Stimulated activated naive CD4-positive, alpha-beta T cell treated with Interleukin-2 at 50 U/mL for 16 hours (primary cell): Measurements from ENCODE around the gene ZBTB32.
"Not testable (repeated sequence)": the region's sequence is repeated elsewhere in the genome, so short reads cannot be mapped to it uniquely, and the experiment has no call there.

ENCODE experiments used
- DNase-seq: peaks from one replicate; lab custom pipeline; 2025; lab: John Stamatoyannopoulos, UW

Gene ZBTB32

GRCh38 chr19:35721374-35721773 is 17.0 kb downstream of the ZBTB32 start:
- no peak for DNase-seq

GRCh38 chr19:35722461-35722860 is 18.1 kb downstream of the ZBTB32 start:
- DNase-seq: no peak

- no peak for DNase-seq
Observed at GRCh38 chr19:35722897-35723296, 18.5 kb downstream of the ZBTB32 start.

GRCh38 chr19:35723671-35724070 is 19.3 kb downstream of the ZBTB32 start:
- no peak for DNase-seq

GRCh38 chr19:35724132-35724531 is 19.8 kb downstream of the ZBTB32 start:
- DNase-seq: not testable (repeated sequence)

- no peak for DNase-seq
Observed at GRCh38 chr19:35724560-35724959, 20.2 kb downstream of the ZBTB32 start.

GRCh38 chr19:35725216-35725861 is 21.0 kb downstream of the ZBTB32 start:
- DNase-seq: no peak

- DNase-seq: no peak
Observed at GRCh38 chr19:35727053-35727955, 22.9 kb downstream of the ZBTB32 start.

GRCh38 chr19:35727956-35728706 is 23.8 kb downstream of the ZBTB32 start:
- DNase-seq: no peak

GRCh38 chr19:35729021-35729420 is 24.7 kb downstream of the ZBTB32 start:
- DNase-seq: no peak

GRCh38 chr19:35729763-35730162 is 25.4 kb downstream of the ZBTB32 start:
- DNase-seq: no peak

- no peak for DNase-seq
Observed at GRCh38 chr19:35730326-35730725, 26.0 kb downstream of the ZBTB32 start.

GRCh38 chr19:35731353-35731752 is 27.0 kb downstream of the ZBTB32 start:
- no peak for DNase-seq

- no peak for DNase-seq
Observed at GRCh38 chr19:35731779-35732405, 27.5 kb downstream of the ZBTB32 start.

GRCh38 chr19:35732540-35733179 is 28.3 kb downstream of the ZBTB32 start:
- no peak for DNase-seq

- DNase-seq: no peak
Observed at GRCh38 chr19:35733180-35734125, 29.1 kb downstream of the ZBTB32 start.

- no peak for DNase-seq
Observed at GRCh38 chr19:35734273-35734672, 29.9 kb downstream of the ZBTB32 start.

- no peak for DNase-seq
Observed at GRCh38 chr19:35734889-35735288, 30.5 kb downstream of the ZBTB32 start.

- DNase-seq: no peak
Observed at GRCh38 chr19:35736913-35737886, 32.8 kb downstream of the ZBTB32 start.
